ENCODE results near the gene CPED1.

The CPED1 gene

DNA sequence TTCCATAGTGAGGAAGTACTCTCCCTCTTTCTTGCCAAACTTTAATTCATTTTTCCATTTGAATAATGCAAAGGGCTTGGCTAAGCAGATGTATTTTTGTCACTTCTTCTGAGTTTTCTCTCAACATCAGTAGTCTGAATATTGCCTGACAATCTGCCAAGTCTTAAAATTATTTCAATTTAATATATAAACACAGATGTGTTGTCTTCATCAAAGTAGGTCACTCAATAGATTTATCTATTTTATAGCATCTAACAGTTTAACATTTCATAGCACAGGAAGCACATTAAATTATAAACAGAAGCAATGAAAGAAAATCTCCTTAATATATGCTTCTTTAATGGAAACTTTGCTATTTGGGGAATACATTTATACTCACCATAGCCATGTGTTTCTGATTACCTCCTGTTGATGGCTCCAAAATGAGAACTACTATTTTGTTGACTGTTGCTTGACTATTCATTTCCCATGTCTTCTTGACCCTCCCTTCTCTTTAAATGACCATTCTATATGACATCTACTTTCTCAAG, 4.5 kb downstream of the CPED1 start:
- TF ChIP-seq, protein P1, sequence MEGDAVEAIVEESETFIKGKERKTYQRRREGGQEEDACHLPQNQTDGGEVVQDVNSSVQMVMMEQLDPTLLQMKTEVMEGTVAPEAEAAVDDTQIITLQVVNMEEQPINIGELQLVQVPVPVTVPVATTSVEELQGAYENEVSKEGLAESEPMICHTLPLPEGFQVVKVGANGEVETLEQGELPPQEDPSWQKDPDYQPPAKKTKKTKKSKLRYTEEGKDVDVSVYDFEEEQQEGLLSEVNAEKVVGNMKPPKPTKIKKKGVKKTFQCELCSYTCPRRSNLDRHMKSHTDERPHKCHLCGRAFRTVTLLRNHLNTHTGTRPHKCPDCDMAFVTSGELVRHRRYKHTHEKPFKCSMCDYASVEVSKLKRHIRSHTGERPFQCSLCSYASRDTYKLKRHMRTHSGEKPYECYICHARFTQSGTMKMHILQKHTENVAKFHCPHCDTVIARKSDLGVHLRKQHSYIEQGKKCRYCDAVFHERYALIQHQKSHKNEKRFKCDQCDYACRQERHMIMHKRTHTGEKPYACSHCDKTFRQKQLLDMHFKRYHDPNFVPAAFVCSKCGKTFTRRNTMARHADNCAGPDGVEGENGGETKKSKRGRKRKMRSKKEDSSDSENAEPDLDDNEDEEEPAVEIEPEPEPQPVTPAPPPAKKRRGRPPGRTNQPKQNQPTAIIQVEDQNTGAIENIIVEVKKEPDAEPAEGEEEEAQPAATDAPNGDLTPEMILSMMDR (IDR thresholded peaks at IDR 0.05) = no peak
- no peak for TF ChIP-seq ZFX (IDR thresholded peaks at IDR 0.05; ENCODE audit: borderline replicate concordance)
- no peak overlapping the region for H3K27ac ChIP-seq

DNA sequence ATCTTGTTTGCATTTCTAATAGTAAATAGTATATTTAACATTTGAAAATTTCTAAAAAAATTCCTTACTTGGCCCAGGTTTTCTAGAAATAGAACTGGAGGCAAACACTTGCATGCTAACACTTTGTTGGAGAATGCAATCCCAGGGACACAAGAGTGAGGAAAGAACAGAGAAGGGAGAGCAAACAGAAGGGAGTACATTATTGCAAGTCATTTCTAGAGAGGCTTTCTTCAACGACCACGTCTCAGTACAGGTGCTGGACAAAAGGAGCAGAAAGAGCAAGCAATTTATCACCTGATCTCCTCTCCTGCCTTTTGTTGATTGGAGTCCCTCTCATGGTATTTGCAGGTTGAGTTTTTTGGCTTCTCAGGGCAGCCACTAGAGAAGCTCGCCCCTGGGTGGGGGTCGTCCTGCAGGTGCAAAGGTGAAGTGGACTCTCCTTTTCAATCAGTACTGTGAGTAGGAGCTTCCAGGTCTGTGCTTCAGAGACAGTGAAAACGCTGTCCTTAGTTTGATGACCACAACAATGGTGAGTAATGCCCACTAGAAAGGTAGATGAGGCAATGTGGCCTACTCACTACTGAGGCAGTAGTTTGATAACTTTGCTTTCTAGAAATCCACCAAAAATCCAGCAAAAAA, 5.2 kb downstream of the CPED1 start:
- TF ChIP-seq ZFX (IDR thresholded peaks at IDR 0.05; ENCODE audit: borderline replicate concordance) = no peak
- TF ChIP-seq, protein P1 (IDR thresholded peaks at IDR 0.05) = no peak
- no peak overlapping the region for H3K27ac ChIP-seq

DNA sequence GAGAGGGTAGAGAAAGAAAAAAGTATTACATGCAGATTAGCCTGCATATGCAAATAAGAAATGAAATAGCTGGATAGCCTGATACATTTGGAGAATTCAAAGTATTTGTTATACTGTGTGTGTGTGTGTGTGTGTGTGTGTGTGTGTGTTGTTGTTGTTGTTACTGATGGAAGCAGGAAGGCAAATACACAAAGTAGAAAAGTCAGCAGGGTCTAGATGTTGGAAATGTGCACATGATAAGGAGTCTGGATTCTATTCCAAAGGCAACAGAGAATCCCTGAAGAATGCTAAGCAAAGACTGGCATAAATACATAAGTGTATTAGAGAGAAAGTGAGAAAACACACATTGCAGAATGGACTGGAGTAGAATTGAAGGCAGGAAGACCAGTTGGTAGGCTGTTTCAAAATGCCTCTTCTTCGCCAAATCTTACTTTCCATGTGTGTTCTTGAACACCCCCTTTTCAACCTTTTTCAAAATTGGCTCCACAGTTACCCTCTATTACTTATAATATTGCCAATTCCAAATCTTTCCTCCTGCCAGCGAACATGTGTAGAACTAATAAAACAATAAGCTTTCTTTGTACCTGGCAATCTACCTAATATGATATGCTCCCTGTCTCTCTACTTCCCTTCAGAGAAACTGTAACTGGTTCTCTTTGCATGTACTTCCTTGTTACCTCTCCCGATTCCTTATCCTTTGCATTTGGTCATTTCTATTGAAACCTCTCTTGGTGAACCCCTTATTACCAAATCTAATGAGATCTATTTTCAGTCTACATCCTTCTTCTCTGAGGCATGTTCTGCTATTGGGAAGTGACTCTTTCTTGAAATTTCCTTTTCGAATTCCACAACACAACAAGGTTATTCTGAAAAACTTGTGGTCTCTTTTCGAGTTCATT, 6.2 kb downstream of the CPED1 start:
- TF ChIP-seq ZFX (IDR thresholded peaks at IDR 0.05; ENCODE audit: borderline replicate concordance) = no peak
- TF ChIP-seq, protein P1 (IDR thresholded peaks at IDR 0.05) = no peak
- H3K27ac ChIP-seq = no peak overlapping the region

DNA sequence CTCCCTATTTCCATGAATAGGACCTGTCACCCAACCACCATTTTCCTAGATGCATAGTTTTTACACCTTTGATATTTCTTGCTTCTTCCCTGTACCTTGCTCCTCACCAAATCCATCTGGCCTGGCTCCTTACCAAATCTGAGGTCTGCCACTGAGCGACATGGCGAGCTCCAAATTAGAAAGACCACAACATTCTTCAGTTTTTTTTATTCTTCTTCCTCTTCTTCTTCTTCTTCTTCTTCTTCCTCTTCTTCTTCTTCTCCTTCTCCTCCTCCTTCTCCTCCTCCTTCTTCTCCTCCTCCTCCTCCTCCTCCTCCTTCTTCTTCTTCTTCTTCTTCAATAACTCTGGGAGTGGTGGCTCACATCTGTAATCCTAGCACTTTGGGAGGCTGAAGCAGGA, 7.1 kb downstream of the CPED1 start:
- TF ChIP-seq ZFX (IDR thresholded peaks at IDR 0.05; ENCODE audit: borderline replicate concordance) = no peak
- TF ChIP-seq, protein P1 (IDR thresholded peaks at IDR 0.05) = no peak
- no peak overlapping the region for H3K27ac ChIP-seq

DNA sequence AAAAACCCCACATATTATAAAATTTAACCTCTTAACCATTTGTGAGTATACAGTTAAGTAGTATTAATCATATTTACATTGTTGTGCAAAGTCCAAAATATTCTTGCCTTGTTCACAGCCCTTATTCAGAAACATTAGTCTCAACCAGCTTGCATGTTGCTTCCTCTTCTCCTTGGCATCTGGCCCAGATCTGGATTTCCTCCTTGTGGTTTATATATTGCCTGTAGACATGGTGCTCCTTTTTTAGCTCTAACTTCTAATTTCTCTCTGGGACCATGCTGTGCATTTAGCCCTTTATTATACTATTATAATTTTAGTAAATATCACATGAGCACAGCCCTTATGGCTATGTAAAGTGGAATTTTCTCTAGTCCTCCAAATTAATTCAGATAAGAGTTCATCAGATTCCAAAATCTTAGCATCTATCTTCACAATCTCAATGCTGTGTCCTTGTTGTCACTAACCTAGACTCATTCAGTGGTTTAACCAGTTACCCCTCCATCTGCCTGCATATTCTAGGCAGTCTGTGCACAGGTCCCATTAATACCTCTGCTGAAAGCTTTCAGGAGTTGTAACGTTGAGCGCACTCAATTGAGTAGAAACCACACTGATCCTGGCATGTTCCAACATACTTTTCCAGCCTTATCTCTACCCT, 7.9 kb downstream of the CPED1 start:
- H3K27ac ChIP-seq = no peak overlapping the region
- TF ChIP-seq, protein P1 (IDR thresholded peaks at IDR 0.05) = no peak
- no peak for TF ChIP-seq ZFX (IDR thresholded peaks at IDR 0.05; ENCODE audit: borderline replicate concordance)

DNA sequence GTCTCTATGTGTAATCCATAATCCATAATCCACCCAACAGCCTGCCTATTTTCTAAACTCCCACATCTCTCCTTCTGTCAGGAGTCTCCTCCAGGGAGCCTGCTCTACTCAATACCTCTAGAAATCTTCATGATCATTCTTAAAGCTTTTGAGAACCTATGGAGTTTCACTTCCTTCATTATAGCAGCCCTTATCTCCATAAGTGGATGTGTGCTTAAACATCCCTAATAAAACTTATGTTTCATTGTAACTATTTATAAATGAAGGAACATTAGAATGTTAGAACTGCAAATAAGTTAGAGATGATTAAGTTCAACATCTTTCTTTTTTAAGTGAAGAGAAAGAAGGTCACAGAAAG, 8.5 kb downstream of the CPED1 start:
- no peak overlapping the region for H3K27ac ChIP-seq
- no peak for TF ChIP-seq ZFX (IDR thresholded peaks at IDR 0.05; ENCODE audit: borderline replicate concordance)
- TF ChIP-seq, protein P1 (IDR thresholded peaks at IDR 0.05) = no peak

Data from 22Rv1 (cell line).